NCI-H748 treated with DMSO at 0.1 percent for 48 hours (cell line): ENCODE data around the gene OR2S2.

Experiments used
- DNase-seq: peaks from one replicate; lab custom pipeline; 2025; lab: John Stamatoyannopoulos, UW

The OR2S2 gene

DNA sequence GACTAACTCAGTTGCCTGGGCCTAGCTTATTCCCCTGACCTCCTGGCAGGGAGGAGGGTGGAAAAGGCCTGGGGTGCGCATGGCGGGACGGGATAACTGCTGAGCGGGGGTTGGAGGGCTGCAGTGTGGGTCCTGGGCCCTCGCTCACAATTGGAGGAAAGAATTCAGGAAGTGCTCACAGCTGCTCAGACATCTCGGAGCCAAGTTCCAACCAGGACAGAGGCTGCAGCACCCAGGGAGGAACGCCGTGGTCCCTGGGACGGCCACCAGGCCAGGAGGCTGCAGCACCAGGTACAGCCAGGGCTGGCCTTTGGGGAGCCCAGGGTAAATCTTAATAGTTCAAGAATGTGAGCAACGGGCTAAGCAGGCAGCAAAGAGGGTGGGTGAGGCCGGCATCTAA, 48.7 kb downstream of the OR2S2 start, which contains the start of gene SPAAR:
TSS of gene SPAAR (plus strand) at position 217 of the 400 bp plus-strand sequence. CDS start 974 bp downstream, outside the sequence.
- no peak for DNase-seq

- no peak for DNase-seq
Observed at GRCh38 chr9:35908504-35909125, 49.3 kb downstream of the OR2S2 start.

DNA sequence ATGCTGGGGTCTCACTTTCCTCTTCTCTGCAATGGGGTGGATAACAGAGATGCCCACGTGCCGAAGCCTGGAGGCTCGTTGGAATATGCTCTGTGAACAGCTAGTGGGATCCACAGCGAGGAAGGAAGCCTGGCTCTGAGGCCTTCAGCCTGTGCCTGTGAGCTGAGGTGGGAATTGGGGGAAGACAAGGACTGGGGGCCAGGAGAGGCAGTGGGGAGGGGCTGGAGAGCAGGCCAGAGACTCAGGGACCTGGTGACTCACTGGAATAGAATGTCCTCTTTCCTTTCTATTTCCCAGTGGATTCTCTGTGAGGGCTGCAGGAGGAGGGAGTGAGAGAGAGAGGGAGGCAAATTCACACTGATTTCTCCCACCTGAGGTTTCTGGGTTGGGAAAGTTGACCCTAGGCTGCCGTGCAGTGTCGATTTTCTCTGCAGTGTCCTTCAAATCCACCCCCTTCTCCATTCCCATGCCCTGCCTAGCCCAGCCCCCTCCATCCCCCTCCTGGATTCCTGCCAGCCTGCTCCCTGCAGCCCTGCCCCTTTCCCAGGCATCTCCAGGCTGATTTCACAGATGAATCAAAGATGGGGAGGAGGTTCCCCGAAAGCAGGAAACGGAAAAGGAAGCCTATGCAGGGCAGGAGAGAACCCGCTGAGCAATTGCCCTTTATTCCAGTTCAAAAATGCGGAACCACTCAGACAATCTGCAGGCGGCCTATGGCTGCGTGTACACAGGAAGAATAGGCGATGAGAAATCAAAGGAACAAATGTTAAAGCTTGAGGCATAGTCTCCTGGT, 50.0 kb downstream of the OR2S2 start:
- DNase-seq = no peak
